Fibroblast of gingiva (primary cell): ENCODE results near the gene EPHB1.
"Not testable (repeated sequence)": the region's sequence is repeated elsewhere in the genome, so short reads cannot be mapped to it uniquely, and the experiment has no call there.

ENCODE experiments used
- DNase-seq: peaks from one replicate; pipeline ENCODE4 v3.0.0-alpha.2; 2011; ENCODE audit warnings: low read depth

EPHB1 gene

DNA sequence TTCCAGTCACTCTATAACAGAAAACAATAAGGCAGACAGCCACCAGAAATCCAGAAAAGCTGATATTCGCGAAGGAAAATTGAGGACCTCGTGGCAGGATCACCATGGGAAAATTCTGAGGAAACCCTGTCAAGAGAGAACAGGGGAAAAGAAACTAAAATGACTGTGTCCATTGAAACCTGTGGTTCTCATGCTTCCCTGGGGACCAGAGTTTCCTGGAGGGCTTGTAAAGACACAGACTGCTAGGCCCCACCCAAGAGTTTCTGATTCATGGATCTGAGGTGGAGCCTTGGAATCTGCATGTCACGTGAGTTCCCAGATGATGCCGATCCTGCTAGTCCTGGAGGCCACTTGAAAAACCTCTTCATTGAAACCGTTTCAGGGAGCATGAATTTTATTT is 420.5 kb downstream of the EPHB1 start:
- DNase-seq = no peak

DNA sequence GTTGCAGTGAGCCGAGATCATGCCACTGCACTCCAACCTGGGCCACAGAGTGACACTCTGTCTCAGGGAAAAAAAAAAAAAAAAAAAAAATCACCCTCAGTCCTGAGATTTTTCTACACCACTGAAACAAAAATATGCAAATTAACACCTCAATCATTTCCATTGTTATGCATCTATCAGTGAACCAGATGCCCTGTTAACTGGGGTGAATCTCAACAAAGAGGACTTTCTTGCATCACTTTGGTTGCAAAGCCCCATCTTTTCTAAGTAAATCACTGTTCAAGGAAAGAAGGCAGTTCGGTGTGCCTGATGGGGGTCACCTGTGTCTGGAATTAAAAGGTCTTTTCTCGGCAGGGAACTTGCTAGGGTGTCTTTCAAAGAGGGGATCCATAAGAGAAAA is 421.6 kb downstream of the EPHB1 start:
- no peak for DNase-seq

DNA sequence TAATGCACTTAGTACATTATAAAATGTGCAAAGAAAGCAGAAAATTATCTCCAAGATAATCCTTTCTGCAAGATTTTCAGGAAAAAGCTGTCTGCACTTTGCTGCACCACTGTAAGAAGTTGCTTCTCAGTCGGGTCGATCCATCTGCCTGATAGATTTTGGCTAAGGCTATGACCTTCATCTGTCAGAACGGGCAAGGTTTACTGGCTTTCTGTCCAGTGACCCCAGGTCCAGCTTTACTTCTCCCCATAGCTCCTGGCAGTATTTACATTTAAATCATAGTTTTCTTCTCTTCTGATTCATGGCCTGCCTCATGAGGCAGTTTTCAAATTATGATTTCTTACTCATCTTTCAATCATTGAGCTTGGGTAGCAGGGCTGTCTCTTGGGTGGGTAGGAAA is 422.7 kb downstream of the EPHB1 start:
- no peak for DNase-seq

DNA sequence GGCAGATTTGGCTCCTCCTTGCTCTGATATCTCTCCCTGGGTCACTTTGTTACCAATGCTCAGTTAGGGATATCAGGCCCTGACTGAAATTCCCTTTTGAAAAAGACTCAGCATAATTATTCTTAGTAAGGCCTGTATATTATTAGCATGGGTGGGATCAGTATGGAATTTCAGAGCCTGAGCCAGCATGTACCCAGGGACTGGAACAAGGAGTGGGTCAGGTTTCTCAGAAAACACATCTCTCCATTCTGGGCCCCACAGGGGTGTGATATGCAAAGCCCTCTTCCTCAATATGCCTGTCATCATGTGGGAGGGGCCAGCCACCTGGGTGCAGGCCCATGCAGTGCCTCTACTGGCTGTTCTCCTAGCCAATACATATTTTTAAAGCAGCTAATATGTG is 423.2 kb downstream of the EPHB1 start:
- no peak for DNase-seq

DNA sequence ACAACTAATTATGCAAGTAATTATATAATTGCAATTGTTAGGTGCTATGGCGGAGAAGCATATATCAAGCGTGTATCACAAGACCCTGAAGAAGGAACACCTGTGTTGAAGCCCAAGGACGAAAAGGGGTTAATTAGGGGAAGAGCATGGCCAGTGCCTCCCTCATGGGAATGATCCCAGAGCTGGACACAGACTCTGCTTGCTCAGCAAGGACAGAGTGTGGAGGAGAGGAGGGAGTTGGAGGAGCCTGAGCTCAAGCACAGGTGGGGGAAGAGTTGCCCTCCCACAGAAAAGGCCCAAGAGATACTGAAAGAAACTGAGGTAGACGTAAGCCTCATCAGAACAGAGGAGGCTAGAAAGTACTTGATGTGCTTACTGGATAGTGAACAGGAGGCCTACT is 423.7 kb downstream of the EPHB1 start:
- DNase-seq = no peak

DNA sequence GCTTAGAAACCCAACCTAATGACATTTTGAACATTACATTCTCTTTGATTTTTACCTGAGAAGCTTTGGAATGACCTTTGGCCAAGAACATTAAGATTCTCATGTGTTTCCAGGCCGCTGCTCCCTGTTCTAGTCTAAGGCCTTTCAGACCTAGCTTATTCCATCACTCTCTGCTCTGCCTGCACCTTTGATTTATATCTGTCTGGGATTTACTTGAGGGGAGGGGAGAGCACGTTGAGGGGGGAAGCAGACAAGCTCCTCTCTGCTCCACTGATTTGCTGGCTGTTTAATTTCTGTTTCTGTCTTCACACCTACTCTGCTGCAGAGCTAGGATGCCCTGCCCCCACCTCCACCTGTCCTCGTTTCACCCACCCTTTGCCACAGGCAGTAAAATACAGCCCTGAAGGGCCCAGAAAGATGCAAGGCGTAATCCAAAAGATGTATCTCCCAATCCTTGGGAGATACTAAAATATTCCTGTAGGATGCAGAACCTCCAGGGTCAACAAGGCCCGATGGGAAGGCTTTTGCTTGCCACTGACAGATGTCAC is 429.8 kb downstream of the EPHB1 start:
- no peak for DNase-seq

DNA sequence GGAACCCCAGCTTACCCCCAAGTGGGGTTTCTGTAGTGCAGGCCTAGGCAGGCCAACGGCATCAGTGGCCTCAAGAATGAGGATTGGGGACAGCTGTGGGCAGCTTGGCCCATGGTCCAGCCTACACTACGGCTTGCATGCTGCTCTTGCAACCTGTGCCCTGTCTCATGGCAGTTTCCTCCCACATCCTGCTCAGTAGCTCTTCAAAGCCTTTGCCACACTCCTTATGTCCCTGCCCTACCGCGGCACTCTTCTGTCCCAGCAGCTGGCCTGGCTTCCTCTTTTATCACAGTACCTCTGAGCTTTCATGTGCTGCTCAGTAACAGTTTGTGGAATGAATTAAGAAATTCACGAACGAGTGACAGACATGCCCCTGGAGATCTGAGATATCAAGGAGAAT is 431.0 kb downstream of the EPHB1 start:
- no peak for DNase-seq

DNA sequence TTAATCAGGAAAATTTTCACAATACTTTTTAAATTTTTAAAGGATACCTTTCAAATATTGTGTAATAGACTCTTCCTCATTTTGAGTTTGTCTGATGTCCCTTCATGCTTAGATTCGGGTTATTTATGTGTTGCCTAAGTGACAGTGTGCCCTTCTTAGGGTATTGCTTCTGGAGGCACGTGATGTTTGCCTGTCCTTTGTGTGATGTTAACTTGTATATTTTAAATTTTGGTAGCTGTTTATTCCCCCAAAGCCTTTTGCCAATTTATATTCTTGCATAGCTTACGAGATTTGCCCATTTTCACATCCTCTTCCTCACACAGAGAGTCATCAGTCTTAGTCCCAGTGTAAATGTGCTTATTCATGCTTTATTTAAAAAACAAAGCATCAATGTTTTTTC is 433.1 kb downstream of the EPHB1 start:
- no peak for DNase-seq

DNA sequence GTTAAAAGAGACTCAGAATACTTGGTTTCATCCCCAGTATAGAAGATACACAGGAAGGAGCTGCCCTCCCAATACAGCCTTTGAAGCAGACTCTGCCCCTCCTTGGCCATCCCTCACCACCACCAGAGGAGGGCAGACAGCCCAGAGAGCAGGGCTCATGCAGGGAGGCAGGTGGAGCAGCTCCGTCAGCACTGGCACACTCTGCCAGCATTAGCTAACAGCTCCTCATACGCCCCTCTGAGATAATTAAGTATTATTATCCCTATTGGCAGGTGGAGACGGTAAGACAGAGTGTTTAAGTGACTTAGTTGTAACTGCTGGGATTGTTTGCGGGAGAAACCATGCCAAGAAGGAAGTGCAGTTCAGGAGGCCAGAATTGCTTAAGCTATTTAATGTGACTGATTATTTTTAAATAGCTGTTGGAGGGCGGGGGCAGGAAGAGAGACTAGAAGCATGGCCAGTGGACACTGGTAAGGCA is 434.0 kb downstream of the EPHB1 start:
- no peak for DNase-seq

DNA sequence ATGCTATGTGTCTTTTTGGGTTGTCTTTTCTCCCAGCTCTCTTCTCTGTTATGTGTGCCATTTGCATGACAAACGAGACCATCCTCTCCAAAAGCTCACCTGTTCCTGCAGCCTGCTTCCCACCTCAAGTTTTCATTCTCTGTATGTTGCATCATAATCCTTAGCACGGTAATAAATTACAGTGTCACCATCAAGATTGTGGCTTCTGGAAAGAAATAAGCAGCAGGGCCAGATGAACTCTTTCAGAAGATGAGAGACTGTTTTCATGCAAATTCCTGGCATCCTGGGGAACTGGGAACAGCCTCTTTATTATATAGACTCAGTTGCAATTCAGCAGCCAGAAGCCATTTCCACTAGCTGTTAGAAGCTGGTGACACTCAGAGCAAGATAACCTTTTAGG is 436.7 kb downstream of the EPHB1 start:
- no peak for DNase-seq

DNA sequence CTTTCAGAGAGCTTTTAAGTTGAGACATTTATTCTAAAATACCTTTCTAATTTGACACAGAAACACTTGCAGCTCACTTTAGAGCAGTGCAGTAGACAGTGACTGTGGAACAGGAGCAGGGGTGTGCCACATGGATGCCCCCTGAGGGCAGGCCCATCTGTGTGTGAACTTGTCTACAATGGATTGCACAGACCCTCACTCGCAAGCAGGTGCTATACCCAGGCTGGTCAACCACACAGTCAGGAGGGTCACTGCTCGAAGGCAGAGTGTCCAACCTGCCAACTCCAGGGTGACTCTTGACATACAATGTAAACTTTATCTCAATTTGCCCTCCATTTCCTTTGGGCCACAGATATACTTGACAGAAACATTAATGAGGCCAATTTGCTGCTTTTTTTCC is 437.2 kb downstream of the EPHB1 start:
- DNase-seq = no peak

DNA sequence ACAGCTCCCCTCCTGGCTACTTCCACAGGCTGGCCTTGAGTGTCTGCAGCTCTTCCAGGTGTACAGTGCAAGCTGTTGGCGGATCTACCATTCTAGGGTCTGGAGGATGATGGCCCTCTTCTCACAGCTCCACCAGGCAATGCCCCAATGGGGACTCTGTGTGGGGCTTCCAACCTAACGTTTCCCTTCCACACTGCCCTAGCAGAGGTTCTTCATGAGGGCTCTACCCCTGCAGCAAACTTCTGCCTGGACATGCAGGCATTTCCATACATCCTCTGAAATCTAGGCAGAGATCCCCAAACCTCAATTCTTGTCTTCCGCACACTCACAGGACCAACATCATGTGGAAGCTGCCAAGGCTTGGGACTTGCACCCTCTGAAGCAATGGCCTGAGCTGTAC is 438.4 kb downstream of the EPHB1 start:
- not testable (repeated sequence) for DNase-seq

DNA sequence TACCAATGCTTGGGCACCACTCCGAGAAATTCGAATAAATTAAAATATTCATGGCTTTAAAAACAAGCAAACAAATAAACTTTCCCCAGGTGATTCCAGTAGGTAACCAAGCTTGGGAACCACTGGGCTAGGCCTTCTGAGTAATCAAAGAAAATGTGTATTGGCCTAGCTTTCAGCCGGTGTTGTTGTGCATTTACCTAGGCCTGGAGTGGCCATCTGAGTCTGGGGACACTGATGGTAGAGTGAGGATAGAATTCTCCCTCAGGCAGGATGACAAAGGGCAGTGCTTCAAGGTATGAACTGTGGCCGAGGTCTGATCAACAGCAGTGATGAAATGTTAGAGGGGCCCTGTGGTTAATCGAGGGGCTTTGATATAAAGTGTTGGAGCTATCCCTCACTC is 440.5 kb downstream of the EPHB1 start:
- DNase-seq = no peak

DNA sequence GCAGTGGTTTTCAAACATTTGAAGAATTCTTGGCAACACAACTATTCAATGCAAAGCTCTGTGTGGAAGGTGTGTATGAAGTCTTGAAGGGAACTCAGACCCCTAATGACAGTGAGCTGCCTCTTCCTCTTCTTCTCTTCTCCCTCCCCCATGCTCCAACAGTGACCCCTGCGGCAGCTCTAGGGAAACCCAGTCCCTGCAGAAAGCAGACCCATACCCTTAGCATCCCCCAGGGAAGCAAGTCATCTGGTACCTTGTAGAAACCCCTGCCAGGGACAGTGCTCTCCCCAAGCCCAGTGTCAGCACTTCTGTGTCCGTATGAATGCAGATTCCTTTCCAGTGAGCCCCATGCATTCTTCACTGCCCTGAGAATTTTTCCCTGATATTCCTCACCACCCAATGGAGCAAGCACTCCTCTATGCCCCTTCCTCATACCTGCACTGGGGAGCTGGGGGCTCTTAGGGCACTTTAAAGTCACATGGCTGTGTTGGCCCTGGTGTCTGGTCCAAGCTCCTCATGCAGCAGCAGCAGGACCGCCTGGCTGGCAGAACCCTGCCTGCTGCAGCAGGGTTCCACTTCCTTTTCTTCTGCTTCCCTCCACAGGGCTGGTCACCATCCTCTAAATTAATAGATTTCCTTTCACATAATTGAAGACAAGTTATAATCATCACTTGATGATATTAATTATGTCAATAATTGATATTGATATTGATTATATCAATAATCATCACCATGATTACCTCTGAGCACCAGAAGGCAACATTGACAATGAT is 442.5 kb downstream of the EPHB1 start:
- no peak for DNase-seq

DNA sequence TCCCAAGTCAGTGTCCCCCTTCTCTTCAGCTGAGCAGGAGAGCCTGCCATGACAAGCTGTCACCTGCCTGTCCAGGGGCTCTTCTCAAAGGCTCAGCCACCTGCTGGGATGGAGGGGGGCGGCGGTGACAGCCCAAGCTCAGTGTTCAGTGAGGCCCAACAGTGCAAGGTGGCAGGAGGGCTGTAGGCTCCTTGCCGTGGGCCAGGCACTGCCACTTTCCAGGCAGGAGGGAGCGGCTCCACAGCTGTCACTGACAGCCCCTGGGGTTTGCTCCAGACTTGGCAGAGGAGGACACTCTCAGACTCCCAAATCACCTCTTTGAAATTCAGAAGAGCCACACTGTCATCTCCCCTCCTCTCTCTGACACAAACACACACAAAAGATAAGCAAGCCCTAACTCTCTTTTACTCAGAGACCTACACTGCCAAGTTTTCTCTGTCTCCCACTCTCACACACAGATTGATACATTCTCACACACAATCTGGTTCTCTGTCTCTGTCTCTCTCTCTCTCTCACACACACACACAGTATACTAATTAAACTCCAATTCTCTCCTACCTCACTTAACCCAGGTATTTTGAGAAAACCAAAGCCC is 443.3 kb downstream of the EPHB1 start:
- DNase-seq = no peak

DNA sequence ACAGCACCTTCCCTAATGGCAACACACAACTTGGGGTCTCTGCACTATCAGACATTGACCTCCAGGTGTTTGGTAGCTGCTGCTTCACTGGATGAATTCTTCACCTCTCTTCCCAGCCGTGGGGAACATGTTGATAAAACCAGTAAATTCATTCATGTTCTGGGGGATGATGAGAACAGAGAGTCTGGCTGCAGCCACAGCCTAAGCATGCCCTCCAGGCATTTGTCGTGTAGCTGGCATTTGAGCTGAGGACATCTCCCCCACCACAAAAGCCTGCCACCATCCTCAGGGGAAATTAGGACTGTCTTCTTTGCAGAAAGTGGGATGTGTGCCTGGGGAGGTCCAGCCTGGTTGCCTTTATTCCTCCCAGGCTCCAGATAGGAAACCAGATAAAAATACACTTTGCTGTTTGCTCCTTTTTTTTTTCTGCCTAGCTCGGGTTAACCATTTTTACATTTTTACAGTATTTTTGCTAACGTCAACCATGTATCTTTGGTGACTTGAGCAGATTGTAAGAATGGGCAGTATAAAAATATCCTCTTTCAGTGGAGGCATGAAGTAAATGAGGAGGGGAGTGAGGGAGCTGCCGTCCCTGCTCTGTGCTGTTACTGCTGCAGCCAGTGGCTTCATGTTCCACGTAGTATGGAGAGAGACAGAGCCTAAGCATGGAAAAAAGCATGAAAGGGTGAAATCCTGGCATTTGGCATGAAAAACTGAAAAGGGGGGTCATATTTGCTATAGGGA is 444.0 kb downstream of the EPHB1 start:
- DNase-seq = no peak

DNA sequence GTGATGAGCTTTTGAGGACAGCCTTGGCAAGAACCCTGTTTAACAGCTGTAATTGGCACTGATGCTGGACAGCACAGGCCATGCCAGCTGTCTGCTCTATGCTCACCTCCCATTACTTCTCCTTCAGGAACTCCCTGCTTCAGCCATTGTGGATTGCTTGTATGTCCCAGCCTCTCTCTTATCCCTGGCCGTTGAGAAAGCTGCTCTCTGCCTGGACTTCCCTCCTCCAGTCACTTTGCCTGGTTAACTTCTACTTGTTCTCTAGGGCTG is 444.5 kb downstream of the EPHB1 start:
- DNase-seq = no peak

DNA sequence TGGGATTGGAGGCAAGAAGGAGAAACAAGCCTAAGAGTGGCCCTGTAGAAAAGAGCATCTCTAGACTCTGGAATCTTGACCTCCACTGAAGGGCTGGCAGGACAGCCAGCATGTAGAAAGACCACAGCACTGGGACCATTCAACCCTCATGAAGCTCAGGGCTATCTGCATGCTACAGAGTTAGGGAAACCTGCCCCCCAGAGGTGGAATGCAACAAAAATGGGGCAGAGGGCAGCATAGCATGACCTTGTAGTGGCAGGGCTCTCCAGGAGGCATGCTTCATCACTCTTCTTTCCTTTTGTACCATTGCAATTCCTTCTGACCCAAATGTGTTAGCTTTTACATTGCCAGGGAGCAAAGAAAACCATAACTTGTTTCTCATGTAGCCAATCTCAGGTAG is 445.4 kb downstream of the EPHB1 start:
- DNase-seq = no peak

DNA sequence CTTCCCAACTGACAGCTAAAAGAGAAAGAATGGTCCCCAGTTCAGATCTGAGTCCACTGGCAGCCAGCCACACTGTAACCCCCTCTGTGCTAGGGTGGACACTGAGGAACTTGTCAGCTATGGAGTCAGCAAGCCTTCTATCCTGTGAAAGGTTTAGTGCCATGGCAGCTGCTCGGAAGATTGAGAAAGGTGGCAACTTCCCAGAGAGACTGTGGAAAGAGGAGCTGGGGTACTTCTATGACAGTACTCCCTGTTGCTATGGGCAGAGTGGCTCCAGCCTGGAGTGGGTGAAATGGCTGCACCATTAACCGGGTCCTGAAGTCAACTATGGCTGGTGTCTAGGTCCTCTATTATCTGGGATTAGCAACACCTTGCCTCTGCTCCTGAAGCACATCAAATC is 447.2 kb downstream of the EPHB1 start:
- DNase-seq = no peak

DNA sequence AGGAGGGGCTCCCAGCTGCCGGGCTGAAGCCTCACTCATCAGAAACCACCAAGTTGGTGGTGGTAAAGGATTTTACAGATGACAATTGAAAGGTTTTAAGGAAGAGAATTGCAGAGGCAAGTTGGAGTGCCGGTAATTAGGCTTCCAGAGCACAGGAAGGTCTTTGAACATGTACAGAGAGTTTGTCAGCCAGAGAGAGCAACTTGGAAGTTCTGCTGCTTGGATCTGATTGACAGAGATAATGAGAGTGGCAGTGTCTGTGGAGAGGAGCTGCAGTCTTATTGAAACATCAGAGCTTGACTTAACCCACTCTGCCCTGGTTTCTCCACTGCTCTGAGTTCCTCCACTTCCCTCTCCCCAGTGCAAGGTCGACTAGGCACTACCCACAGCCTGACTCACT is 448.6 kb downstream of the EPHB1 start:
- no peak for DNase-seq

DNA sequence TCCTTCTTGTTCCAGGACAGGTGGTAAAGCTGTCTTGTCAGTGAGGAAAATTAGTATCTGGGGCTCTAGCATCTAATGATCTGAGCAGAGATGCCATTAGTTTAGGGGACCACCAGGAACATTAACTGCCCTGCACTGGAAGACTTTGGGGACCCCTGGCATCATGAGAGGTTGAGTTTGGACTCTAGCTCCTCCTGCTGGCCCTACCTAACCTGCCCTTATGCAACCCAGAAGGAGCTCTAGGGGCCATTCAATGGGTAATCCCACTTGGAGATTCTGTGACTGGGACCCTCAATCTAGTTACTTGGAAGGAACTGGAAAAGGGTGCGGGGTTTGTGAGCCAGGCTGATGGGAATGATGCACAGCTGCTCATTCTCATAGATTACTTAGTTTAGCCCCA is 451.0 kb downstream of the EPHB1 start:
- DNase-seq = no peak

DNA sequence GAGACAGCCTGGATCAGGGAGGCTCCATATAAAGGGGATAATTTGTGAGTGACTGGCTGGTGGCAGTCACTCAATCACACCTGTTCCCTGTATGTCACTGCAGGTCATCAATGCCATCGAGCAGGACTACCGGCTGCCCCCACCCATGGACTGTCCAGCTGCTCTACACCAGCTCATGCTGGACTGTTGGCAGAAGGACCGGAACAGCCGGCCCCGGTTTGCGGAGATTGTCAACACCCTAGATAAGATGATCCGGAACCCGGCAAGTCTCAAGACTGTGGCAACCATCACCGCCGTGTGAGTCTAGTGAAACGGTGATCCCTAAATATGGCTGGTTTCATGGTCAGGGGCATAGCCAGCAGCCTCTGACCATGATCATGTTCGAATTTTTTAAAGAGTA is 453.2 kb downstream of the EPHB1 start:
- no peak for DNase-seq

DNA sequence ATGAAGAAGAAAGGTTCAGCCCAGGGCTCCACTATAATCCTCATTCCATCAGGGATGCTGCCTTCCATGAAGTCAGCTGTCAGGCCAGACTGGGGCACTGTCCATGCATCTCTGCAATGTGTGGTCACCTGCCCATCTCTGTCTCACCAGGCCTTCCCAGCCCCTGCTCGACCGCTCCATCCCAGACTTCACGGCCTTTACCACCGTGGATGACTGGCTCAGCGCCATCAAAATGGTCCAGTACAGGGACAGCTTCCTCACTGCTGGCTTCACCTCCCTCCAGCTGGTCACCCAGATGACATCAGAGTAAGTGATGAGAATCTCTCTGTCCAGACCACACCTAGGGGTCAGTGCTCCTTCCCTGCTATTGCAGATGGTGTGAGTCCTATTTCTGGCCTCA is 454.1 kb downstream of the EPHB1 start:
- DNase-seq = no peak
